RPMI8226 (cell line): Measurements from ENCODE around the gene EHD4.

ENCODE experiments used
- DNase-seq: peaks from one replicate; pipeline ENCODE4 v3.0.0-alpha.2; 2015

Gene EHD4

DNA sequence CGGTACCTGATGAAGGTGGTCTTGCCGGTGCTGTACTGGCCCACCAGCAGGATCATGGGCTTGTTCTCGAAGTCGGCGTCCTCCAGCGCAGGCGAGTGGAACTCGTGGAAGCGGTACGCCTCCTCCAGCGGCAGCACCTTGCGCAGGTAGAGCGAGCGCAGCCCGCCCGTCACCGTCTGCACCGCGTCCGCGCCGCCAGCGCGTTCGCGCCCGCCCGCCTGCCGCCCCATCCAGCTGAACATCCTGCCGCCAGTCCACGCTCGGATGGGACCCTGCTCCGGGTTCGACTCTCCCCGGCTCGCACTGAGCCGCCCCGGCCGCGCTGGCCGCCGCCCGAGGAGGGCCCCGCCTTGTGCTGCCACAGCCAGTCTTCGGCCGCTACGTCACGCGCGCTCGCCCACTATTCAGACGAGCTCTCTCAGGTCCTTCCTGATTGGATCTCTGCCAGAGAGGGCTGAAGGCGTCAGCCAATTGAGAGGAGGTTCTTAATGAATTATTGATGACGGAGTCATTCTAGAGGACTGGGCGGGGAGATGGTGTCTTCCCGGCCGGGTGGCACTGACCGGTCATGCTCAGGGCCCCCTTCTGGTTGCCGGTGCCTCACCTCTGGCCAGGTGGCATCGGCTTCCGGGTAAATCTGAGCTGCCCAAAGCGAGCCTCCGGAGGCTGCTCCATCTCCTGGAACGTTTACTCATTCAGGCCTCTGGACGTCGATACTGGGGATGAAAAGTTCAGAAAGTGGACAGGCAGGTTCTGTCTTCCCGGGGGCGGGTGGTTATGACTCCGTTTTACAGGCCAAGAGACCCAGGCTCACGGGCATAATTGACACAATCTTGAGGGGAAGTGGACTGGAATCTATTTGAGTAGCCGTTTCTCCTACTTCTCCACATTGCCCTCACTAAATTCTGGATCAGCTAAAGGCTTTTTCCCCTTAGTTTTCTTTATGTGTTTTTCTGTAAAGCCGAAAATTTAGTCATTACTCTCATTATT lies at the start of gene EHD4:
Gene EHD4, minus strand, starts transcription at position 305 of the 990 bp plus-strand sequence. Its CDS starts 63 bp downstream, at position 242.
- peak; percentile 99 for DNase-seq

DNA sequence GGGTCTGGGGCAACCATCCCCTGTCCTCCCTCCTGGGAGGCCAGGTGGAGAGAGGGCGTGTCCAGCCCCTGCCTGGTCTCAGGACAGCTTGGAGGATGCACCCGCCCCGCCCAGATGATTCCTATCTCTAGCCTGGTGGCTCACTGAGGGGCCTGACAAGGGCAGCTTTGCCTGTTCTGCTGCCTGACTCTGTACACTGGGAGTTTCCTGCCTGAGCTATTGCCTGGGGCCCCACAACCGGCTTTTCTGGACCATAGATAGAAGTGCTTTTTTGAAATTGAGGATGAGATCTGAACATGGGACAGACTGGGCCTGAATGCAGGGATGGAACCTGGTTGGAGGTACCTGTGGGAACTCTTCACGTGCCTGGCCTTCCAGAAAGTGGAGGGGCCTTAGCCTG lies 49.2 kb upstream of the EHD4 start:
- DNase-seq, result no peak

DNA sequence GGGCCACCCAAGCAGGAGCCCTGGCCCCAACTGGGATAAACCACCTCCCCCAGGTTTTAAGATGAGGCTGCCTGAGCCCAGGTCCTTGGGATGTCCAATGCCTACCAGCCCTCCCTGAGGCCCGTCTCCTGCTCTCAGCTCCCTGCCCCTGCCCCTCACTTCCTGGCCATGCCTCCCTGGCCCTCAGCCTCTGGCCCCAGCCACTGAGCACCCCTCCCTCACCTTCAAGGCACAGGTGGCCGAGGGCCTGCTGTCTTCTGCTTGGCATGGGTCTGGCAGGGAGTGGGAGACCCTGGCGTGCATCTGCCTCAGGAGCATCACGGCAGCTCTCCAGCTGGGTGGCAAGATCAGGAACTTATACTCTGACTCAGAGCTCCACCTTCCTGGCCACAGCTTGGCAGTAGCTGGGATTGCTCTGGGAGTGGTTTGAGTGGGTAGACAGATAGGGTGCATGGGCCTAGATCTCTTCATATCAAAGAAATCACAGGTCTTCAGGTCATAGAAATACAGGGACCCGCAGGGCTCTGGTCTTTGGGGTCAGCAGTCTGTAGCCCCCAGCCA lies 48.4 kb upstream of the EHD4 start, which contains the start of gene PLA2G4E:
Gene PLA2G4E, minus strand, starts transcription at position 330 of the 561 bp plus-strand sequence. Its CDS starts 12 bp downstream, at position 318.
- no peak for DNase-seq

DNA sequence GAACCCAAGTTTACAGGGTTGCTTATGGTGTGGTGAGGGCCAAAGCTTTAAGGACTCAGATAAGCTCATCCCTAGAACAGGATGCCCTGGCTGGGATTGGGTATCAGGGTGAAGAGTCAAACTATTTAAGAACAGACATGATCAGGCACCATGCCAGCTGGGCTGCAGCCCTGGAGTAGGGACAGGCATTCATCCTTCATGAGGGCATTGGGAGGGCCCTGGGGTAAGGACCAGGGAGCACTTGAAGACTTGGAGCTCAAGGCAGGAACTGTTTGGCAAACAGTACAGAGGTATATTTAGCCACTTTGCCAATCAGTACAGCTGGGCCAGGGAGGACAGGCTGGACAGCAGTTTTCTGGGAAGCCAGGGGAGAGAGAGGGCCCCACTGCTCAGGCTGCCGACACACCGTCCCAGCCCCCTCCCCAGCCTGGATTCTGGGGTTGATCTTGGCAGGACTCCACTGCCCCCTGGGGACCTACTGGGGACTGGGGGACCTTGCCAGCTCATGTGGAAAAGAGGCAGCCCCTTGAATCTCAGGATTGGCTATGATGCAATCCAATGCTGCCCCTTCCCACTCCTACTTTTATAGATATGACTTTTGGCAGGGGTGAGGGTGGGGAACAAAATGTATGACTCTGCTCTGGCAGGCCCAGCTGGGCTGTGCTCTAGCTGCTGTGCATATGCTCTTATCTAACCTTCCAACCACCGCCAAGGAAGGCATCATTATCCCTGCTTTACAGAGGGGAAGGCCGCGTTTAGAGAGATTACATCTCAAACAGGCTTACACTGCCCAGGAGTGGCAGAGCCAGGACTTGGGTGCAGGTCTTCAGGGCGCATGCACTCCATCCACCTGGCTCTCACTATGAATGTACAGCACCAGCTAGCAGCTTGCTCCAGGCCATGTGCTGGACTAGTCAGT lies 46.2 kb upstream of the EHD4 start:
- DNase-seq, result no peak

DNA sequence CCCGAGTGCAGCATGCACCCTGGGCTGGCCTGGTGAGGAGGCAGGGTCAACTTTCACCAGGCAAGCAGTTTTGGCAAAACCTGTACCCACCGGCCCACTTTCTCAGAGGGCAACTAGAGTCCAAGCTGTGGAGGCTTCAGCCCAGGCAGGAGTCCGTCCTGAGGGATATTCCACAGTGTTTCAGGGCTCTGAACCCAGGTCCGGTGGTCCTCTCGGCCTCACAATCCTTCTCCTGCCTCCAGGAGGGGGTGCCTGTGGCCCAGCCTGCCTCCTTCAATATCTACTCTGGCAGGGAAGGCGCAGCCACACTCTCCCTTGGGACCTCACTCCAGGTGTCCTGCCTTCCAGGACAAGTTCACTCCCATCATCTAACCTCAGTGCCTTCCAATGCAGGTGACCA lies 44.6 kb upstream of the EHD4 start:
- no peak for DNase-seq

DNA sequence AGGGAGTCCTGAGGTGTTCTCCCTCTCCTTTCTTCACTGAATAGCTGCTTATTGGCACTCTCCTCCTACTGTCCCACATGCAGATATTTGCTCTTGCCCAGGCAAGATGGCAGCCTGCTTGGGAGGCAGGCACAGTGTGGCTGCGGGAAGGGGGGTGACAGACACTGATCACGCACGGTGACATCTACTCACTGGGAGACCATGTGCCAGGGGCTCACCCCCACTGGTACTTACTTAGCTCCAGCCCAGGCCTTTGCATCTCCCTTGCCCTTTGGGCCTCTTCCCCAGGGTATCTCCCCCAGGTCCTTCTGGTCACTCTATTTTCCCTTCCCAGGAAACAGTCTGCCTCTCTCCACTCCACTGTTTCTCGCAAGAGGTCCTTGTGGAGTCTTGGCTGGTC lies 42.0 kb upstream of the EHD4 start:
- DNase-seq, result no peak

DNA sequence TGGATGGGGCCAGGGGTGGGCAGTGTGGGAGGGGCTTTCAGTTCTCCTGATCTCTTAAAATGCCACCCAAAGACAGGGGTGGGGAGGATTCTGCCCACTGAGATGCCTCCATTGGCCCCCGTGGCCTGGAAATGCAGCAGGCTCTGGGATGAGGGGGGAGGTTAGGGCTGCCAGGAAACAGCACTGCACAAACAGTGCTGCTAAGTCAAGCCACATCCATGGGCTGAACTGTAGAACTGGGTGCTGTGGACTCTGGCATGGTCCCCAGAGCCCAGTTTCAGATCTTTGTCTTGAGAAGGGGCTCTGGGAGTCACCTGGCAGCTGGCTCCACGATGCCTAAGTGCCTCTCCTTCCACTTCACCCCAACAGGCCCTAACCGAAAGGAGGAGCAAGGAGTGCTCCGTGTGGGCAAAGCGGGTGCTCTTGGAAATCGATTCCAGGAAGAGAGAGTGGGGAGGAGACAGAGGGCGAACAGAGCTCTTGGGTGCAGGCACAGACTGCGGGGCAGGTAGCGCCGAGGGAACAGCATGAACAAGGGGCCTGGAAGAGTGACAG lies 40.6 kb upstream of the EHD4 start:
- no peak for DNase-seq

DNA sequence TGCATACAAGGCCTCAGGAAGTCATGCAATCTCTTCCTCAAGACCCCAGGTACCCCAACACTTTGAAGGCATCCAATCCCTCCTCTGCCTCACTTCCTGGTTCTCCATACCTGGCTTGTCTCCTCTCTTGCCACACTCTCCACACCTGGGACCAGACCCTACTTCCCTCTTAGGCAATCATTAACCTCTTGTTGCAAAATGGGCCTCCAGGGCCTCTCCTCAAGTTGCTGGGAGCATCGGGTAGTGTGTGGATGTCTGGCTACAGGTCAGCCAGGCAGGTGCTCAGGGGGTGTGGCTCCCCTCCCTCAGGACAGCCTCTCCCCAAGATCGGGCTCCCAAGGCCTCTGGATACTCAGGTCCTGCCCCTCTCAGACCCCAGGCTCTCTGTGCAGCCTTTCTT lies 39.9 kb upstream of the EHD4 start:
- no peak for DNase-seq

DNA sequence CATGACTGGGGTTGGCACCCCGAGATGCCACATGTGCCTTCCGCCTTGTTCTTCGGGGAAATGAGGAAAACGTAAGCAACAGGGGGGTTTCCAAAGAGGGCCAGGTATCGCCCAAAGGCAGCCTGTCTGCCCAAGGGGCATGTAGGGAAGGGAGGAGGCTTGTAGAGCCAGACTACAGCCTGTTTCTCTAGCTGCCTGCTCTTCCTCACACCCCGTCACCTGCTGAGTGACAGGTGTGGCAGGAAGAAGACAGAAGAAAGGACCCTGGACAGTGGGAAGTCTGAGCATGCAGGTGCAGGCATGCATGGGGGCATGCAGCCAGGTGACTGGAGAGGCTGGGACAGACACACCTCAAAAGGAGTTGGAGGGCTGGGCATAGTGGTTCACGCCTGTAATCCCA lies 38.7 kb upstream of the EHD4 start:
- peak; percentile 8 for DNase-seq

DNA sequence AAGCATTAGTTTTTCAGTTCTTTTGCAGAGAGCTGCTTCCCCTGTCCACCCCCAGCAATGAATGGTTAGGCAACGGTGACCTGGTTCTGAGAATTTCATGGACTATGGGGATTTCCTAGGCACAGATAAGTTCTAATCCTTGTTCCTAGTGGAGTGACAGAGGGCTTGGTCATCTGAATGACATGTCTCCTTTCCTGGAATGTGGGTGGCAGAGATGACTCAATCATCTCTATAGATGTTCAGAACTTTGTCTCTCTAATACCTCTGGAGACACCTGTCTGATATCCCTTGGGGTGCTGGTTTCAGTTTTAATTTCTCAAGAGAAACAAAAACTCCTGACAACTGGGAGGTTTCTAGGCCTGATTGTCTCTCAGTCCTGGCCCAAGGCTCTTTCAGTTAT lies 38.1 kb upstream of the EHD4 start:
- peak; percentile 61 for DNase-seq

DNA sequence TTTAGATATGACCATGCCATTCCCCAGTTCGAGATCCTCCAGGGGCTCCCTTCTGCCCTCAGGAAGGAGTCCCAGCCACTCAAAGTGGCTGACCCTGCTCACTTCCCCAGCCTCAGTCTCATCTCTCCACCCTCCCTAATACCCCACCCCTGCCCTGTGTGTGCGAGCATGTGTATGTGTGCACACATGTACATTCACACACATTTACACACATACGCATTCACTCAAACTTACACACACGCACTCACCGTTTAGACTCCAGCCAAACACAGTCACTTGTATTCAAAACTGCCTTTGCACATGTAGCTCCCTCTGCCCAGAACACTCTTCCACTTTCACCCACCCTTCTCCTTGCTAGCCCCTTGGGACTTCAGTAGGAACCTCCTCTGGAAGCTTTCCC lies 37.1 kb upstream of the EHD4 start:
- DNase-seq, result no peak

DNA sequence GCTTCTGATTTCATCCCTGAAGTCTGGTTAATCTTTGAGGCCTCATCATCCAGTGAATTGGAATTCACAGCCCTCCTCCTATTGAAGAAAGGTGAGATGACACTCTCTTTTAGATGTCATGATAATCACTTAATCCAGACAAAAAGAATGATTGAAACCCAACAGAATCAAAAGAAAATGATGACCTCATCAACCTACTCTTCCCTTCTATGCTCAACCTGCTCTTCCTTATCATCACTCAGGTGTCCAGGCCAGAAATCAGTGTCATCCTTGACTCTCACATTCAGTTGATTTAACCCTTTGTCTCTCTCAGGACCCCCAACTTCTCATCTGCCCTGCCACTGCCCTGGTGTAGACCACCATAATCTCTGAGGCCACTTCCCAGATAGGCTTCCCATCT lies 36.7 kb upstream of the EHD4 start:
- no peak for DNase-seq

DNA sequence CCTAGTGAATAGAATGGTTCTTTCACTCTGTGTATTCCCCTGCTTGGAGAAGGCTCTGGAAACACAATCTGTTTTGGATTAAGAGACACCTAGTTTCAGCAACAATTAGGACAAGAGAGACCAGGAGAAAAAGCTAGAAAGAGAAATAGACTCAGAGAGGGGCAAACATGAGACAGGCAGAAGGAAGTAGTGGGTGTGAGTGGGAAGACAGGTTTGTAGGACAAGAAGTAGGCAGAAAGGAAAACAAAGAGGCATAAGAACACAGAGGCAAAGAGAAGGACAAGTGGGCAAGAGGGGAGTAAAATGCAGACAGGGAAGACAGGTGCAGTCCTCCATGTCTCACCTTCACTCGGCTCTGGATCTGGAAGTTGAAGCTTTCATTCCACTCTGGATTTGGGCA lies 35.0 kb upstream of the EHD4 start:
- DNase-seq, result no peak

DNA sequence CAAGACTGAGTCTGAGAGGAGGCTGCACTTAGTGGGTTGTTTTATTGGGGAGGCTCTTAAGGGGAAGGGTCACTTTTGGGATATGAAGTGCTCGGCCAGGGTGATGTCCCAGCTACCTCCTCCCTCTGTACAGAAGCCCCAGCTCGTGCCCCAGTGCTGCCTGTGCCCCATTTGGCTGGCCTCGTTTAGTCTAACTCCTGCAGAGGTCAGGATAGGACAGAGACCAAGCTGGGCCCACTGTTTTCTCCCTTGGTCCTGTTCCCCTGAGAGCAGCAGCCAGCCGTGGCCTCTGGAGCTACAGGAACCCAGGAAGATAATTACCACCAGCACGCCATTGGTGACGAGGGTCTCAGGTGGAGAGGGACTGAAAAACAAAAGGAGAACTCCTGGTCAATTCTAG lies 30.0 kb upstream of the EHD4 start:
- DNase-seq, result no peak

DNA sequence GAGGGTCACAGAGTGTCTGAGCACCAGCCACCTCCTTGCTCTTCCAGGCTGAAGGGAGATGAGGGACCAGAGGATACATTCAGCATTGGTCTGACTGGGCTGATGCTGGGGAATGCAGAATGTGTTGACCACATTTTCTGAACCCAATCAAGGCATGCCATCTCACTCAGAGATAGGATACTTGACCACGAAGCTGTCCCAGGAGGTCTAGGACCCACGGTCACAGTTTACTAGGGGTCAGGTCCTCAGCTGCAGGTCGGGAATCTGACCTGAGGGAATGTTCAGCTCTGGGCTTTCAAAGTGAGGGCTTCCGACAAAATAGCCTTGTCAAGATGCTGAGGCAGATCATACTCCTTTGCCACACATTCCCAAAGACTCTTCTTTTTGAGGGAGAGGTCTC lies 28.9 kb upstream of the EHD4 start:
- no peak for DNase-seq

DNA sequence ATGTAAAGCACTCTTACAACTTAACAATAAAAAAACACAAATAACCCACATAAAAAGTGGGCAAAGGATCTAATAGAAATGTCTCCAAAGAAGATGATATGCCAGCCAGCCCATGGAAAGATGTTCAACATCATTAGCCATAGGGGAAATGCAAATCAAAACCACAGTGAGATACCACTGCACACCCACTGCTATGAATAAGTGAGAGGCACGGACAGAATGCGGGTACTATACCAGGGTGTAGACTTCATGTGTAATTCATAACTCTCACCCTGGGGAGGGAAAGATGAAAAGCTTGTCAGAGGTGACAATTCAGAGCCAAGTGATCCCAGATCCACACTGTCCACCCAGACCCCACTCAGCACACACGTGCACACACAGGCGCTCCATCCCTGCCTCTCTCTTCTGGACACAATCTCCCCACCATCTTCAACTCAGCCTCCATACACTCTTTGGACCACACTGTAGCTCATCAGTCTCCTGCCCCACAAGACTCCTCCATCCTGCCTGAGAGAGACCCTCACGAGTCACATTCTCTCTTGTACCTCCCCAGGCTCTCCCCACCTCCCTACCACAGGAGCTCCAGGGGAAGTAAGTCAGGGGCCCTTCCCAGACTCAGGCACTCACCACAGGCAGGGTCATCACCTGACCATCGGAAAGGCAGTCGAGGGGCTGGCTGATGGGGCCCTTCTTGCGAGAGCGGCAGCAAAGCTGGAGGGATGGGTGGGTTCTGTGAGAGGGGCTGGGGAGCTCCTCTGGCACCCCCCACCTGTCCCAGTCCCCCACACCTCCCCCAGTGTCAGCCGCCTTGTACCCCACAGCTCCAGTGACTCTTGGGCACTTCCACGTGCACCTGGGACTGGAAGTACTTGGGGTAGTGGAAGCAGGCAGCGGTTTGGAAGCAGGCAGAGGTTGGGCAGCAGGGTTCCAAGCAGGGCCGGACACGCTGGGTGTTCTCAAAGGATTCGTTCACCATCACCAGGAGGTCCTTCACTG lies 27.2 kb upstream of the EHD4 start:
- no peak for DNase-seq

DNA sequence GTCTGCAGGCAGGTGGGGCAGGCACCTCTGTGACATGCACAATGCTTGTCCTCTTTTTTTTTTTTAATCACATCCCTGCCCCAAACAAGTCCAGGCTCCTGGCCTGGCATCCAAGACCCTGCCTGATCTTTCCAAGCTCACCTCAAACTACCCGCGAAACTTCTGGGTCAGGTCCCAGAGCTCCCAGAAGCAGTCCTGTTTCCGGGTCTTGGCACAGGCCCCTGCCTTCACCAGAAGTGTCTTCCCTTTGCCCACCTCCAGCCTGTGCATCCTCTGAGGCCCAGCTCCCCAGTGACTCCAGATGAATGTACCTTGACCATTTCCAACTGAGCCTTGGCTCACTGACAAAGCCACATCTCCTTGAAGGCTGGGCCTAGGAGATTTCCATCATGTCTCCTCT lies 25.5 kb upstream of the EHD4 start:
- no peak for DNase-seq

DNA sequence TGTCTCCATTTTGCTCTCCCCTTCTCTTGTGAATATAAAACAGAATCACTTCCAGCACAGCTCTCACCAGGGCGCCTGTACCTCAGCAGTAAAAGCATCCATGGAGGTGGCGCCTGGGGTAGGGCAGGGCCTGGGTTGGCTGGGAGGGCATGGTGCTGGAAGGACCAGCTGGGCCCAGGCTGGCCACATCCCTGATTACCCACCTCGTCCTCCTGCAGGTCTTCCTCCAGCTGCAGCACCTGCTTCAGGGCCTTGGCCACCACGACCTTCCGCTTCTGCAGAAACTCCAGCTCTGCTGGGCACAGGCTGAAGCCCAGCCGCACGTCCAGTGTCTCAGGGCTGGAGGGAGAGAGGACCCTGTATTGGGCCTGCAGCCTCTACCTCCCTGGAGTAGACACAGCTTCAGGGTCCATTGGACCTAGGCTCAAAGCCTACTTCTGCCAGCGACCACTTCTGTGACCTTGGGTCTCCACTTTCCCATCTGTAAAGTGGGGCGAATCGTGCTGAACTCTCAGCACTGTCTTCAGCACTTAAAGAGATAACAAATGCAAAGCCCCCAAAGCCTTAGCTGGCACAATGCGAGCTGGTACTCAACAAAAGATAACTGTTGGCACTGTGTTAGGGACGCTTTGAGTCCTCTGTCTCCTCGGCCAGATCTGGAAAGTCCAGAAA lies 24.7 kb upstream of the EHD4 start:
- DNase-seq, result no peak

DNA sequence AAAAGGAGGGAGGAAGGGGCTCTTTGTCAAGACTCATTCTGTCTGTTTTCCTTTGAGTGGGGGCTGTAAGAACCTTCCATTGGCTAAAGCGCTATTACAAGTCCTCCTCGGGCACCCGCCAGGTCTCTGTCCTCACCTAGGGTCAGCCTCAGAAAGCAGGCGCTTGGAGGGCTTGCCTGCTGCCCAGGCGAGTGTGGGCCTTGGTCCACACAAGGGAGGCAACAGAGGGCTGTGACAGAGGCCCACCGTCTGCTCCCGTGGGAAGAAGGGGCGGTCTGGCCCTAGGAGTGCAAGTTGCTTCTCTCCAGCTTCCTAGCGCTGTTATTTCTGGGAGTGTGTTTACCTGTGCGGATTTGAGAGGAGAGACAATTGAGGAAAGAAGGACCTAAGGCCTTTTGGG lies 24.0 kb upstream of the EHD4 start:
- no peak for DNase-seq

DNA sequence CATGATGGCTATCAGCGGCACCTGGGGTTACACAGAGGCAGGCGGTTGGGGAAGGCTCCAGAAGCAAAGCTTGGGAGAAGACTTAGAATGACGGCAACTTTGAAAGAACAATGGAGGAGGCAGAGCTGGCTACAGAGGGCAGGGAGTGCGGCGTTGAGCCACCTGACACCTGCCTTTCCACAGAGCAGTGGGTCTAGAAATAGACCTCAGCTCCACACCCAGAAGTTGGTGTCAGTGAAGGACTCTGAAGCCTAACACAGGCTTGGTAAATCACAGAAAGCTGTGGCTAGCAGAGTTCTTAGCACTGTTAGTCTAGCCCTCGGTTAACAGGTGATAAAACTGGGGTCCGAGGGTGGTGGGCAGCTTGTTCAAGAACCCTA lies 23.1 kb upstream of the EHD4 start:
- no peak for DNase-seq
